ENCODE data around the gene FBXO22.

The FBXO22 gene

DNA sequence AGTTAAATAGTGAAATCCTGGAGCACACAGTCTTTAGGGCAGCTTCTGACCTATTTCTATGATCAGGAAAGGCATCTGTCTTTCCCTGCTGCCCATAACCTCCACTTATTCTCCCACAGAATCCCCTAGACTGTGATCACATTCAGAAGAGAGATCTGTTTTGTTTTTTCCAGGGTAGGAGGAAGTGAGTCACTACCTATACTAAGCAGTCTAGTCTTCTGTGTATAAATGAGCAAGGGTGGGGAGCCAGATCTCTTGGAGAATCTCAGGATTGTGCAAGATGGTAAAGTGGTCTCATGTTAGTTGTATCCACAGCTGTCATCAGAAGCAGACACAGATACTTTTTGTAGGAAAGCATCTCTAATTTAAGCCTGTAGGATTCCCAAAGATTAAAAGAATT is 11.8 kb upstream of the FBXO22 start:
- Histone ChIP-seq H4K20me1 (ENCODE audit: insufficient read depth, low read length) (no peaks in the 10 kb centered on the region), H3K36me3 (ENCODE audit: insufficient read depth, low read length) (peaks cover 13% of the 10 kb centered on the region; the same call in 1 of the 2 replicates), H3K9ac (ENCODE audit: low read length) (no peak overlapping the region), H3K79me2 (ENCODE audit: insufficient read depth, low read length) (no peaks in the 10 kb centered on the region), H3F3A (ENCODE audit: insufficient read depth, low read length) (no peaks in the 10 kb centered on the region), H2AFZ (ENCODE audit: low read length) (no peak overlapping the region), H3K4me3 (ENCODE audit: low read depth, low read length, poor library complexity, severe bottlenecking) (no peak overlapping the region), H3K4me2 (ENCODE audit: low read length) (no peak overlapping the region), H3K9me2 (ENCODE audit: low read depth, low read length) (no peaks in the 10 kb centered on the region), H3K4me1 (ENCODE audit: insufficient read depth, low read length, severe bottlenecking) (no peaks in the 10 kb centered on the region), H3K9me3 (ENCODE audit: low read length) (no peaks in the 10 kb centered on the region), H3K27ac (ENCODE audit: low read depth, low read length, poor library complexity, severe bottlenecking) (no peak overlapping the region), H3K27me3 (ENCODE audit: insufficient read depth, low read length) (no peaks in the 10 kb centered on the region)
- TF ChIP-seq, protein P1, sequence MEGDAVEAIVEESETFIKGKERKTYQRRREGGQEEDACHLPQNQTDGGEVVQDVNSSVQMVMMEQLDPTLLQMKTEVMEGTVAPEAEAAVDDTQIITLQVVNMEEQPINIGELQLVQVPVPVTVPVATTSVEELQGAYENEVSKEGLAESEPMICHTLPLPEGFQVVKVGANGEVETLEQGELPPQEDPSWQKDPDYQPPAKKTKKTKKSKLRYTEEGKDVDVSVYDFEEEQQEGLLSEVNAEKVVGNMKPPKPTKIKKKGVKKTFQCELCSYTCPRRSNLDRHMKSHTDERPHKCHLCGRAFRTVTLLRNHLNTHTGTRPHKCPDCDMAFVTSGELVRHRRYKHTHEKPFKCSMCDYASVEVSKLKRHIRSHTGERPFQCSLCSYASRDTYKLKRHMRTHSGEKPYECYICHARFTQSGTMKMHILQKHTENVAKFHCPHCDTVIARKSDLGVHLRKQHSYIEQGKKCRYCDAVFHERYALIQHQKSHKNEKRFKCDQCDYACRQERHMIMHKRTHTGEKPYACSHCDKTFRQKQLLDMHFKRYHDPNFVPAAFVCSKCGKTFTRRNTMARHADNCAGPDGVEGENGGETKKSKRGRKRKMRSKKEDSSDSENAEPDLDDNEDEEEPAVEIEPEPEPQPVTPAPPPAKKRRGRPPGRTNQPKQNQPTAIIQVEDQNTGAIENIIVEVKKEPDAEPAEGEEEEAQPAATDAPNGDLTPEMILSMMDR (IDR thresholded peaks at IDR 0.05; ENCODE audit: low read length): no peak

DNA sequence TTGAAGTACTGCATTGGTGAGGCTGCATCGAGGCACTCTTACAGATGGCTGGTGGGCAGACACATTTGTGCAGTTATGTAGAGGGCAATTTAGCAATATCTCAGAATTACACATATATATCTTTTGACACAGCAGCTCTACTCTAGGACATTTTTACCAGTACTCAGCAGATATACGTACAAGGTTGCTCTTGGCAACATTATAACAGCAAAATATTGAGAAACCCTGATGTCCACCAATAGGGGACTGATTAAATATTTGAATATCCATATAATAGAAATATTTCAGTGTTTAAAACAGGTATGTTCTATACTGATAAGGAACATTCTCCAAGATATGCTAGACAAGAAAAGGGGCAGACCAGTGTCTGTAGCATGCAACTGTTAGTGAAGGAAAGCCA is 7.9 kb upstream of the FBXO22 start:
- TF ChIP-seq, protein P1 (IDR thresholded peaks at IDR 0.05; ENCODE audit: low read length): no peak
- no peaks in the 10 kb centered on the region; the same call in 1 of the 2 replicates for H3K36me3 ChIP-seq (ENCODE audit: insufficient read depth, low read length)

DNA sequence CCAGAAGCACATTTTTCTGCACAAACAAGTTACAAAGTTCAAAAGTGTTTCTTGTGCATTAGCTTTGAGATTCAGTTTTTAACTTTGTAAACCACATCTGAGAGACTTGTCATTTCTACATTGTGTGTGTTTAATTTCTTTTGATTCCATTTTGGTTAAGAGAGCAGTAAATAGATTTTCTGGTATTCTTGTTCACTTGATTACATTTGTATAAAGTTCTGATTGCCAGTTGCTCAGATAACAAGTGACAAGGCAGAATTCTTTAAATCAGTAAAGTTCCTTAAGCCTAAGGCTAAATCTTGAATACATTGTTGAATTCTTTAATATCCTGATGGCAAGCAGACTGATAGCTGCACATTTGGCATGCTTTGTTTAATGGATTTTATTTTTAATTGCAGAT is 3.1 kb upstream of the FBXO22 start:
- no peak overlapping the region for H3K4me3 ChIP-seq (ENCODE audit: low read depth, low read length, poor library complexity, severe bottlenecking)
- no peak for TF ChIP-seq EZH2 (IDR thresholded peaks at IDR 0.05; ENCODE audit: borderline replicate concordance, low read length)
- TF ChIP-seq, protein P1 (IDR thresholded peaks at IDR 0.05; ENCODE audit: low read length): no peak
- H3K4me1 ChIP-seq (ENCODE audit: insufficient read depth, low read length, severe bottlenecking): peaks cover 17% of the 10 kb centered on the region
- no peaks in the 10 kb centered on the region for H4K20me1 ChIP-seq (ENCODE audit: insufficient read depth, low read length)
- H3K27me3 ChIP-seq (ENCODE audit: insufficient read depth, low read length): no peaks in the 10 kb centered on the region
- H2AFZ ChIP-seq (ENCODE audit: low read length): no peak overlapping the region
- H3K36me3 ChIP-seq (ENCODE audit: insufficient read depth, low read length): peaks cover 7% of the 10 kb centered on the region
- H3K9me2 ChIP-seq (ENCODE audit: low read depth, low read length): no peaks in the 10 kb centered on the region
- H3K79me2 ChIP-seq (ENCODE audit: insufficient read depth, low read length): peaks cover 13% of the 10 kb centered on the region
- H3K27ac ChIP-seq (ENCODE audit: low read depth, low read length, poor library complexity, severe bottlenecking): no peak overlapping the region
- no peaks in the 10 kb centered on the region for H3K9me3 ChIP-seq (ENCODE audit: low read length)
- H3K9ac ChIP-seq (ENCODE audit: low read length): no peak overlapping the region
- H3F3A ChIP-seq (ENCODE audit: insufficient read depth, low read length): no peaks in the 10 kb centered on the region
- H3K4me2 ChIP-seq (ENCODE audit: low read length): no peak overlapping the region

More for the DNA sequence above, 7.9 kb upstream of the FBXO22 start:
- no peaks in the 10 kb centered on the region for H3K9me3 ChIP-seq (ENCODE audit: low read length)
- no peaks in the 10 kb centered on the region for H3K4me1 ChIP-seq (ENCODE audit: insufficient read depth, low read length, severe bottlenecking)
- H2AFZ ChIP-seq (ENCODE audit: low read length): no peak overlapping the region
- no peaks in the 10 kb centered on the region for H3F3A ChIP-seq (ENCODE audit: insufficient read depth, low read length)
- H4K20me1 ChIP-seq (ENCODE audit: insufficient read depth, low read length): no peaks in the 10 kb centered on the region
- no peak overlapping the region for H3K4me2 ChIP-seq (ENCODE audit: low read length)
- H3K27ac ChIP-seq (ENCODE audit: low read depth, low read length, poor library complexity, severe bottlenecking): no peak overlapping the region
- H3K79me2 ChIP-seq (ENCODE audit: insufficient read depth, low read length): no peaks in the 10 kb centered on the region
- no peak overlapping the region for H3K9ac ChIP-seq (ENCODE audit: low read length)
- H3K9me2 ChIP-seq (ENCODE audit: low read depth, low read length): no peaks in the 10 kb centered on the region
- H3K4me3 ChIP-seq (ENCODE audit: low read depth, low read length, poor library complexity, severe bottlenecking): no peak overlapping the region
- no peaks in the 10 kb centered on the region for H3K27me3 ChIP-seq (ENCODE audit: insufficient read depth, low read length)

Measured in OCI-LY1 (cell line).